Fibroblast of lung (primary cell): ENCODE measurements around the gene AURKB. TPM values are rescaled to one million over a fixed set of nuclear protein-coding genes. Genes with fewer than 3 reads are reported as not detected.
A peak's percentile ranks its signal among the peaks of the same experiment; 100 is the strongest.

Experiments
- DNase-seq, 2 donors: peaks; one replicate each; pipeline versions ENCODE4 v3.0.0 to v3.0.0-alpha.2; 2010; ENCODE audit warnings: low read depth in 2 of 2
- H2AFZ ChIP-seq: 2 replicates; pipeline ENCODE4 v1.5.1; 2012; ENCODE audit warnings: low read length, control low read depth, inconsistent platforms
- H3K27ac ChIP-seq: 2 replicates; pipeline ENCODE4 v1.5.1; 2011; ENCODE audit warnings: low read length, control low read depth; ENCODE audit not compliant: insufficient read depth
- H3K27me3 ChIP-seq: 2 replicates; pipeline ENCODE4 v1.5.1; 2011; ENCODE audit warnings: mild to moderate bottlenecking, low read length; ENCODE audit not compliant: control insufficient read depth, insufficient read depth
- H3K36me3 ChIP-seq: 2 replicates; pipeline ENCODE4 v1.5.1; 2011; ENCODE audit warnings: low read length; ENCODE audit not compliant: control insufficient read depth, insufficient read depth
- H3K4me1 ChIP-seq: 2 replicates; pipeline ENCODE4 v1.5.1; 2011; ENCODE audit warnings: low read length; ENCODE audit not compliant: control insufficient read depth, insufficient read depth; ENCODE audit errors: extremely low read depth
- H3K4me2 ChIP-seq: 2 replicates; pipeline ENCODE4 v1.5.1; 2011; ENCODE audit warnings: low read length, control low read depth; ENCODE audit not compliant: insufficient read depth; ENCODE audit errors: extremely low read depth
- H3K4me3 ChIP-seq, 4 experiments: fragments of 200-600 bp in 1 of 4; sonication (generic) in 1 of 4; replicated peaks in 1 of 4; 2 replicates each; pipeline ENCODE4 v1.5.1; 2011 to 2016; ENCODE audit warnings: low read length in 4 of 4, low read depth in 3 of 4, mild to moderate bottlenecking in 3 of 4, control low read depth in 2 of 4, inconsistent platforms in 1 of 4, mixed read lengths in 1 of 4; ENCODE audit not compliant: insufficient read depth in 1 of 4; ENCODE audit errors: control extremely low read depth in 1 of 4
- H3K79me2 ChIP-seq: 2 replicates; pipeline ENCODE4 v1.5.1; 2012; ENCODE audit warnings: mild to moderate bottlenecking, low read length, inconsistent platforms; ENCODE audit not compliant: control insufficient read depth, insufficient read depth
- H3K9ac ChIP-seq: 2 replicates; pipeline ENCODE4 v1.5.1; 2011; ENCODE audit warnings: mild to moderate bottlenecking, low read length, control low read depth; ENCODE audit not compliant: insufficient read depth
- H3K9me3 ChIP-seq: 2 replicates; pipeline ENCODE4 v1.5.1; 2012; ENCODE audit warnings: low read depth, low read length; ENCODE audit not compliant: control insufficient read depth, insufficient read depth
- H4K20me1 ChIP-seq: 2 replicates; pipeline ENCODE4 v1.5.1; 2011; ENCODE audit warnings: low read length; ENCODE audit not compliant: control insufficient read depth, insufficient read depth; ENCODE audit errors: extremely low read depth
- CTCF ChIP-seq, 2 donors: IDR thresholded peaks in 1 of 2; conservative IDR thresholded peaks in 1 of 2; 1 replicate in 1 of 2; 2 replicates in 1 of 2; pipeline ENCODE4 v1.5.1; 2011 to 2012; ENCODE audit warnings: low read length in 2 of 2, control low read depth in 1 of 2, inconsistent platforms in 1 of 2, low read depth in 1 of 2, mild to moderate bottlenecking in 1 of 2
- EZH2 ChIP-seq: IDR thresholded peaks from 2 replicates; pipeline ENCODE4 v1.5.1; 2012; ENCODE audit warnings: low read length, control low read depth, mild to moderate bottlenecking; ENCODE audit errors: missing control alignments
- polyA plus RNA-seq, 2 donors: library from polyadenylated mRNA; depleted of rRNA in 1 of 2; stranded (reverse) in 1 of 2; unstranded in 1 of 2; fragments of >200 nt; gene quantifications; 2 replicates each; pipeline ENCODE4 v1.2.1, GENCODE V29; 2011 to 2012; ENCODE audit warnings: missing spikeins in 1 of 2
- total RNA-seq: library from RNA; depleted of rRNA; stranded (reverse); fragments of >200 nt; gene quantifications from 2 replicates; pipeline ENCODE4 v1.2.1, GENCODE V29; 2014

The AURKB gene
- total and polyA plus RNA-seq, 2 donors (not counting 1 experiment from before 2014, with no cell fraction given) = 7.5 to 8.4 TPM

GRCh38 chr17:8162997-8163977 is 47.1 kb downstream of the AURKB start:
- Histone ChIP-seq H3K27me3 (no peaks in the 10 kb centered on the region), H3K4me1 (peaks cover 35% of the 10 kb centered on the region), H2AFZ (peak overlapping the region; percentile 93), H3K4me2 (peak overlapping the region; percentile 88), H3K4me3 (peak overlapping the region; percentile 40 to 75 (median 44)), H3K79me2 (peaks cover 18% of the 10 kb centered on the region), H3K9me3 (no peaks in the 10 kb centered on the region), H3K27ac (peak overlapping the region; percentile 98), H3K9ac (peak overlapping the region; percentile 100), H3K36me3 (peaks cover 12% of the 10 kb centered on the region), H4K20me1 (no peaks in the 10 kb centered on the region)
- TF ChIP-seq CTCF (conservative IDR thresholded peaks at IDR 0.05 in 1 of 2, IDR thresholded peaks at IDR 0.05 in 1 of 2; ENCODE audit: low read depth in 1 of 2, low read length in 2 of 2) (no peak), EZH2 (no peak)
- no peak for DNase-seq

- Histone ChIP-seq H3K79me2 (peaks cover 18% of the 10 kb centered on the region), H3K27ac (peak within 1 kb of the TSS; percentile 98), H3K4me2 (peak within 1 kb of the TSS; percentile 92), H3K9me3 (no peaks in the 10 kb centered on the region), H3K4me3 (peak within 1 kb of the TSS; percentile 75 to 97 (median 91)), H3K4me1 (peaks cover 35% of the 10 kb centered on the region), H4K20me1 (no peaks in the 10 kb centered on the region), H3K9ac (peak within 1 kb of the TSS; percentile 100), H3K27me3 (no peaks in the 10 kb centered on the region), H3K36me3 (peaks cover 12% of the 10 kb centered on the region), H2AFZ (peak within 1 kb of the TSS; percentile 93)
- peak; percentile 52 to 65 for DNase-seq
- TF ChIP-seq CTCF (conservative IDR thresholded peaks at IDR 0.05 in 1 of 2, IDR thresholded peaks at IDR 0.05 in 1 of 2; ENCODE audit: low read depth in 1 of 2, low read length in 2 of 2) (no peak), EZH2 (no peak)
Observed at GRCh38 chr17:8162233-8162996, 48.0 kb downstream of the AURKB start, which contains the start of gene VAMP2. Gene VAMP2, minus strand, starts transcription at chr17:8162948. Its CDS starts 69 bp downstream, at chr17:8162879.
